ENCODE results near the gene TRRAP.
"Not testable (repeated sequence)": the region's sequence is repeated elsewhere in the genome, so short reads cannot be mapped to it uniquely, and the experiment has no call there.

TRRAP gene

GRCh38 chr7:98878365-98879197 lies at the start of gene TRRAP:
Gene TRRAP (plus strand): TSS chr7:98878532. CDS start chr7:98881151, 2,619 bp downstream.
- DNase-seq: peak; percentile 18 to 47

- DNase-seq: no peak
Observed at GRCh38 chr7:98830972-98831548, 47.3 kb upstream of the TRRAP start.

- DNase-seq: no peak
Observed at GRCh38 chr7:98831641-98832221, 46.6 kb upstream of the TRRAP start.

- no peak for DNase-seq
Observed at GRCh38 chr7:98833022-98833421, 45.3 kb upstream of the TRRAP start.

GRCh38 chr7:98834949-98835348 lies 43.4 kb upstream of the TRRAP start:
- DNase-seq: no peak

- DNase-seq: peak; percentile 22 to 32
Observed at GRCh38 chr7:98836811-98837629, 41.3 kb upstream of the TRRAP start.

GRCh38 chr7:98837630-98837972 lies 40.7 kb upstream of the TRRAP start:
- no peak for DNase-seq

GRCh38 chr7:98840096-98840495 lies 38.2 kb upstream of the TRRAP start:
- DNase-seq: no peak

- no peak for DNase-seq
Observed at GRCh38 chr7:98840722-98841121, 37.6 kb upstream of the TRRAP start.

GRCh38 chr7:98841179-98841997 lies 36.9 kb upstream of the TRRAP start:
- DNase-seq: no peak

- DNase-seq: not testable (repeated sequence)
Observed at GRCh38 chr7:98842552-98842951, 35.8 kb upstream of the TRRAP start.

GRCh38 chr7:98848918-98849317 lies 29.4 kb upstream of the TRRAP start:
- no peak for DNase-seq

GRCh38 chr7:98852826-98853225 lies 25.5 kb upstream of the TRRAP start:
- no peak for DNase-seq

GRCh38 chr7:98855610-98856422 lies 22.5 kb upstream of the TRRAP start:
- no peak for DNase-seq

- DNase-seq: no peak
Observed at GRCh38 chr7:98860071-98860470, 18.3 kb upstream of the TRRAP start.

GRCh38 chr7:98862203-98862602 lies 16.1 kb upstream of the TRRAP start:
- DNase-seq: no peak

GRCh38 chr7:98862716-98863420 lies 15.5 kb upstream of the TRRAP start:
- no peak for DNase-seq

- DNase-seq: no peak
Observed at GRCh38 chr7:98863601-98864000, 14.7 kb upstream of the TRRAP start.

- DNase-seq: no peak
Observed at GRCh38 chr7:98864731-98865453, 13.4 kb upstream of the TRRAP start.

GRCh38 chr7:98866351-98866750 lies 12.0 kb upstream of the TRRAP start:
- DNase-seq: no peak
